GM21737 (cell line): Measurements from ENCODE around the gene C6orf141.
"Not testable (repeated sequence)": the region's sequence is repeated elsewhere in the genome, so short reads cannot be mapped to it uniquely, and the experiment has no call there.

ENCODE experiments used
- ATAC-seq: cut with Tn5 transposase; IDR thresholded peaks from one replicate; pipeline ENCODE4 v1.9.1; 2021; ENCODE audit warnings: mild to moderate bottlenecking, moderate library complexity; ENCODE audit not compliant: unreplicated experiment

Gene C6orf141

GRCh38 chr6:49565855-49566254, 15.4 kb downstream of the C6orf141 start:
- no peak for ATAC-seq

DNA sequence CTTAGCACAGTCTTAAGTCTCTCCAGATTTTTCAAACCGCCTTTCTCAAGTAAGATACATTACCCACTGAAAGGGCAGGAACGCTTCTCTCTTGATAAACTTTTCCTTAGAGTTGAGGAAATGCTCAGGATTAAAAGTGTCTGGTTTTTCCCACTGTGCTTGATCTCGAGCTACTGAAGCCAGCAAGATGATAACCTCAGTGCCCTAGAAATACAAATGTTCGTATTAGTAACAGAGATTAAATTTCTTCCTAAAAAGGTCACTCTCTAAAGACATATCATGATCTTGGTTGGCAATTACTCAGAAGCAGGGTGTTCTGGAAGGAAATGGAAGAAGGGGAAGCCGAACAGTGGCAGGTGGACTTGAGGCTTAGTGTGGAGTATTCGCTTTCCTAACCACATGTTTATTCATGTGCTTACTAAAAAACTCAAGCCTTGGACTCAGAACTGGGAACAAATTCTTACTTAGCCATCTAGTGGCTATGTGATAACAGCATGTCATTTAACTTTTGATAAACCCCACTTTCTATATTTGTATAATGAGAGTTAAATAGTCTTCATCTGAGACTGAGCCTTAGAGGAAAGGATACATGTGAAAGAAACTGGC, 20.1 kb downstream of the C6orf141 start:
- ATAC-seq, result no peak

DNA sequence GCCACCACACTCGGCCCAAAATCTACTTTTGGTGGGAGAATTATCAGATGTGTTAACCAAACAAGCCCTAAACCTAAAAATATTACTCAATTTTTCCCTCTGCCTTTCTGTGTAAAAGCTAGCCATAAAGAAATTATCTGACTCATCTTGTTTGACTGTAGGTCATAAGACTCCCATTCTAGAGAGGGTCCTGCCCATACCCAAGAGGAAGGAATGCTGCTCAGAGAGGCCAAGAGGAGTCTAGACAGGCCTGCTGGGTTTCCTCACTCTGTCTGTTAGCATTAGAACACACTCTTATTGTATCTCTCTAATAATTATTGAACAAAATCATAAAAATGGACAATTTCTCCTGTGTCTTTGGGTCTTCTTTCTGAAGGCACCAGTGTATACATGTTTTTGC, 26.1 kb downstream of the C6orf141 start:
- ATAC-seq, result no peak

DNA sequence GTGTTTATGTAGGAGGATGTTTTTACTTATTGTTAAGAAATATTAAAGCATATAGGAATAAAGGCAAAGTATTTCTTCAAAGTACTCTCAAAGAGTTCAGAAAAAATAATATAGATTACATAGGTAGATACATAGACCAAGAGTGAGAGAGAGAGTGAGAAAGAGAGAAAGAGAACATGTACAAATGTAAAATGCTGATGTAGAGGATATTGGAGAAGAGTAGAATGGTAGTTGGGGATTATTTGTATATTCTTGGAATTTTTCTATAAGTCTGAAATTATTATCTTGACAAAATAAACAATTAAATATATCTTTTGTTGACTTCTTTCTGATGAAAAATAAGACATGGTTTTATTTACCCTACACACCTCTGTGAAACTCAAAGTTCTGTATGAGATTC, 29.2 kb downstream of the C6orf141 start:
- ATAC-seq, result no peak

DNA sequence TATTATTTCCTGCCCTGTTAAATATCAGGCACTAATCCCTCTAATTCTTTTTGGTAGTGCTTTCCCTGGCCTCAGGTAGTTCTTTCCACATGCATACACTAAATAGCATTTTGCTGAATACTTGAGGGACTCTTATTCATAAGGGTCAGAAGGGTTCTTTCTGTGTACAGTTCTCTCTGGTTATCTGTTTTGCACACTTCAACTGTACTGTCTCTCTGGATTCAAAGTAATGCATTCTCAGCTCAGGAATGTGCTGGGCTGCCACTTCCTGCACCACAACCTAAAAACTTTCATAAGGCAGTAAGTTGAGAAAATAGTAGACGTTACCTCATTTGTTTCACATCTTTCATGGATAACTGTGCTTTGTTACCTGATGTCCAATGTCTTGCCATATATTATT, 32.1 kb downstream of the C6orf141 start:
- no peak for ATAC-seq

GRCh38 chr6:49587262-49587661, 36.8 kb downstream of the C6orf141 start:
- not testable (repeated sequence) for ATAC-seq
